Endodermal cell (in vitro differentiated cells): ENCODE measurements around the gene RASSF9. TPM values are rescaled to one million over a fixed set of nuclear protein-coding genes. Genes with fewer than 3 reads are reported as not detected.

ENCODE experiments used
- DNase-seq: peaks from one replicate; pipeline ENCODE4 v3.0.0-alpha.2; 2017
- H3K27ac ChIP-seq: 2 replicates; pipeline ENCODE4 v1.5.1; 2013; ENCODE audit warnings: mild to moderate bottlenecking, low read depth, low read length, moderate library complexity
- H3K27me3 ChIP-seq: 2 replicates; pipeline ENCODE4 v1.6.1; 2013; ENCODE audit warnings: mild to moderate bottlenecking, low read length, moderate library complexity; ENCODE audit not compliant: insufficient read depth, control insufficient read depth, poor library complexity, severe bottlenecking
- H3K36me3 ChIP-seq: 2 replicates; pipeline ENCODE4 v1.7.0; 2013; ENCODE audit warnings: mild to moderate bottlenecking, low read length, moderate library complexity; ENCODE audit not compliant: control insufficient read depth, insufficient read depth
- H3K4me1 ChIP-seq: one replicate; pipeline ENCODE4 v1.7.0; 2013; ENCODE audit warnings: low read length; ENCODE audit not compliant: control insufficient read depth, insufficient read depth
- H3K4me3 ChIP-seq: 2 replicates; pipeline ENCODE4 v1.5.1; 2013; ENCODE audit warnings: mild to moderate bottlenecking, low read length, moderate library complexity
- H3K9ac ChIP-seq: 2 replicates; pipeline ENCODE4 v1.6.1; 2013; ENCODE audit warnings: mild to moderate bottlenecking, low read length, moderate library complexity; ENCODE audit not compliant: poor library complexity, severe bottlenecking; ENCODE audit errors: extremely low read depth
- H3K9me3 ChIP-seq: 2 replicates; pipeline ENCODE4 v1.6.1; 2013; ENCODE audit warnings: mild to moderate bottlenecking, low read length, moderate library complexity; ENCODE audit not compliant: control insufficient read depth
- H3K27ac Mint-ChIP-seq: 2 replicates; pipeline ENCODE4 v1.8.0; 2020; ENCODE audit warnings: mixed read lengths
- H3K27me3 Mint-ChIP-seq: 2 replicates; pipeline ENCODE4 v1.8.0; 2021; ENCODE audit warnings: mild to moderate bottlenecking, mixed read lengths; ENCODE audit not compliant: insufficient read depth
- H3K36me3 Mint-ChIP-seq: 2 replicates; pipeline ENCODE4 v1.8.0; 2020; ENCODE audit warnings: low read depth, mixed read lengths
- H3K4me1 Mint-ChIP-seq: 2 replicates; pipeline ENCODE4 v1.8.0; 2020; ENCODE audit warnings: mixed read lengths
- H3K4me3 Mint-ChIP-seq: 2 replicates; pipeline ENCODE4 v1.8.0; 2020; ENCODE audit warnings: mild to moderate bottlenecking, moderate library complexity, mixed read lengths
- H3K9me3 Mint-ChIP-seq: 2 replicates; pipeline ENCODE4 v1.8.0; 2020; ENCODE audit warnings: mild to moderate bottlenecking, mixed read lengths
- CTCF ChIP-seq: fragments of 200-600 bp; sonication (generic); conservative IDR thresholded peaks from 2 replicates; pipeline ENCODE4 v1.5.0; 2021; ENCODE audit warnings: antibody characterized with exemption, mild to moderate bottlenecking
- WGBS, 2 experiments: methylation state at CpG; one replicate each; pipeline versions ENCODE4 v1.1.5 to v1.1.7; 2013; ENCODE audit warnings: missing lambda C conversion rate in 2 of 2, mixed read lengths in 1 of 2; ENCODE audit not compliant: insufficient coverage in 1 of 2, insufficient read length in 1 of 2; 5-methylcytosine and 5-hydroxymethylcytosine counted together
- total RNA-seq, 2 donors: library from RNA; stranded (reverse); fragmentation: NEBNext Ultra II Directional in 1 of 2; extraction: Animal tissue kit (Norgen Biotek cat#: 25700) in 1 of 2; gene quantifications; 2 replicates in 1 of 2; 3 replicates in 1 of 2; pipeline ENCODE4 v1.2.1, GENCODE V29; 2021

The RASSF9 gene
- total RNA-seq, 2 donors from 2014 or later = 0.99 to 1.0 TPM

GRCh38 chr12:85874031-85874461 is 37.8 kb upstream of the RASSF9 start, which contains the start of gene NTS:
Gene NTS, plus strand, starts transcription at chr12:85874295. Its CDS starts 109 bp downstream, at chr12:85874404.
- Mint-ChIP-seq H3K36me3 (no peaks in the 10 kb centered on the region), H3K27ac (no peak within 1 kb of the TSS), H3K9me3 (no peaks in the 10 kb centered on the region), H3K4me3 (no peak within 1 kb of the TSS), H3K4me1 (peaks cover 11% of the 10 kb centered on the region), H3K27me3 (no peaks in the 10 kb centered on the region)
- no peaks in the 10 kb centered on the region for H3K27me3 ChIP-seq
- no peak within 1 kb of the TSS for H3K27ac ChIP-seq
- peak; percentile 44 for TF ChIP-seq CTCF
- H3K9me3 ChIP-seq = no peaks in the 10 kb centered on the region
- H3K9ac ChIP-seq = no peak within 1 kb of the TSS
- H3K36me3 ChIP-seq = no peaks in the 10 kb centered on the region
- peak; percentile 78 for DNase-seq
- H3K4me3 ChIP-seq = peak within 1 kb of the TSS; percentile 18
- WGBS, 2 experiments = 28 to 39% methylated on average over 2 to 3 of the region's 3 CpGs
- H3K4me1 ChIP-seq = peaks cover 7% of the 10 kb centered on the region

GRCh38 chr12:85872497-85873091 is 36.4 kb upstream of the RASSF9 start:
- WGBS, 2 experiments = 8% methylated on average over 1 of the region's 3 CpGs; no CpG with 5 or more reads in 1 of the 2 experiments
- TF ChIP-seq CTCF = peak; percentile 87

GRCh38 chr12:85866986-85867776 is 31.0 kb upstream of the RASSF9 start:
- H3K4me3 Mint-ChIP-seq = no peak overlapping the region
- DNase-seq = peak; percentile 63
- H3K4me1 Mint-ChIP-seq = peaks cover 2% of the 10 kb centered on the region

More at GRCh38 chr12:85872497-85873091, 36.4 kb upstream of the RASSF9 start:
- no peaks in the 10 kb centered on the region for H3K36me3 ChIP-seq
- no peaks in the 10 kb centered on the region for H3K9me3 Mint-ChIP-seq
- no peaks in the 10 kb centered on the region for H3K27me3 ChIP-seq
- DNase-seq = no peak
- no peak overlapping the region for H3K27ac ChIP-seq
- H3K27ac Mint-ChIP-seq = no peak overlapping the region
- H3K36me3 Mint-ChIP-seq = no peaks in the 10 kb centered on the region
- peaks cover 6% of the 10 kb centered on the region for H3K9me3 ChIP-seq
- no peak overlapping the region for H3K9ac ChIP-seq
- H3K4me3 ChIP-seq = no peak overlapping the region
- H3K4me3 Mint-ChIP-seq = no peak overlapping the region
- peaks cover 11% of the 10 kb centered on the region for H3K4me1 Mint-ChIP-seq
- peaks cover 7% of the 10 kb centered on the region for H3K4me1 ChIP-seq
- H3K27me3 Mint-ChIP-seq = no peaks in the 10 kb centered on the region

More at GRCh38 chr12:85866986-85867776, 31.0 kb upstream of the RASSF9 start:
- no peak overlapping the region for H3K4me3 ChIP-seq
- H3K27ac ChIP-seq = no peak overlapping the region
- H3K27me3 Mint-ChIP-seq = peaks cover 3% of the 10 kb centered on the region
- no peaks in the 10 kb centered on the region for H3K27me3 ChIP-seq
- H3K9ac ChIP-seq = no peak overlapping the region
- no peaks in the 10 kb centered on the region for H3K4me1 ChIP-seq
- H3K36me3 Mint-ChIP-seq = no peaks in the 10 kb centered on the region
- H3K9me3 ChIP-seq = peaks cover 6% of the 10 kb centered on the region
- no peaks in the 10 kb centered on the region for H3K36me3 ChIP-seq
- 47 to 80% methylated on average over 2 to 5 of the region's 5 CpGs for WGBS, 2 experiments
- H3K27ac Mint-ChIP-seq = no peak overlapping the region
- no peaks in the 10 kb centered on the region for H3K9me3 Mint-ChIP-seq
- peak; percentile 89 for TF ChIP-seq CTCF
